Fibroblast of skin of right biceps (primary cell): ENCODE measurements around the gene WDCP.
"Not testable (repeated sequence)": the region's sequence is repeated elsewhere in the genome, so short reads cannot be mapped to it uniquely, and the experiment has no call there.

Experiments
- DNase-seq: peaks from one replicate; pipeline ENCODE4 v3.0.0-alpha.2; 2013

WDCP gene

GRCh38 chr2:24058564-24059271 is 11.5 kb upstream of the WDCP start:
- no peak for DNase-seq

GRCh38 chr2:24055750-24056149 is 8.6 kb upstream of the WDCP start:
- DNase-seq = no peak

DNA sequence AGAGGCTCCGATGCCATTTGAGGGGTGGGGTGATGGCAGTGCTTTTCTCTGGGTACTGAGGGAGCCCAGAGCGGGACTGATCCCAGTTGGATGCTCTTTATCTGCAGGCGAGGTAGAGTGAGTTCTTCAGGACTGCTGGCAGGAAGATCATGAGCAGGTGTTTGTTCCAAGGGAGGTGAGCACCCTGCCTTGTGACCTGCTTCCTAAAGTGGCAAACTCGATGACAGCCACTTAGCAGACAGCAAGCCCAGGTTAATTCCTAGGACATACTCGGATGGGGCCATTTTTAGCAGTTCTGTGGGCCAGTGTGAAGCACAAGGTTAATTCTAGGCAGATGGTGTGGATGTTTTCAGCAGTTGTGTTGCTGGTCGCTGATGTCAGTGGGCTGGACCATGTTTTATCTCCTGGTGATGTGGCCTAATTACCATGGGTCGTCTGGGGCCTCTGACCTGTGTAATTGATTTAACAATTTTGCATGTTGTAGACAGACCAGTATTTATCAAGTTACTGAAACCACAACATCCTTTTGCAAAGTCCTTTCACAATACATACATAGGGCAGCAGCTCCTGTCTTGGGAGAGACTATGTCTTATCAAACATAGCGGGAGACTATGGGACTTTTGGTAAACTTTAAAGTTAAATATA is 7.3 kb upstream of the WDCP start:
- no peak for DNase-seq

DNA sequence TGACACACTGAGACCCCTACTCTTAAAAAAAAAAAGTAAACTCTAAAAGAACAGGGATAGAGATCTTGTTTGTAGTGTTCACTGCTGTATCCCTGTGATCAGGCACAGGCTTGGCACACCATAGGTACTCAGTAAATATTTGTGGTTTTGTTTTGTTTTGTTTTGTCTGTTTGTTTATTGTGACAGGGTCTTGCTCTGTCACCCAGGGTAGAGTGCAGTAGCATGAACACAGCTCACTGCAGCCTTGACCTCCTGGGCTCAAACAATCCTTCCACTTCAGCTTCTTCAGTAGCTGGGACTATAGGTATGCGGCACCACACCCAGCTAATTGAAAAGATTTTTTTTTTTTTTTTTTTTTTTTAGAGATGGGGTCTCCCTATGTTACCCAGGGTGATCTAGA is 5.8 kb upstream of the WDCP start:
- no peak for DNase-seq

GRCh38 chr2:24051833-24052232 is 4.6 kb upstream of the WDCP start:
- no peak for DNase-seq

DNA sequence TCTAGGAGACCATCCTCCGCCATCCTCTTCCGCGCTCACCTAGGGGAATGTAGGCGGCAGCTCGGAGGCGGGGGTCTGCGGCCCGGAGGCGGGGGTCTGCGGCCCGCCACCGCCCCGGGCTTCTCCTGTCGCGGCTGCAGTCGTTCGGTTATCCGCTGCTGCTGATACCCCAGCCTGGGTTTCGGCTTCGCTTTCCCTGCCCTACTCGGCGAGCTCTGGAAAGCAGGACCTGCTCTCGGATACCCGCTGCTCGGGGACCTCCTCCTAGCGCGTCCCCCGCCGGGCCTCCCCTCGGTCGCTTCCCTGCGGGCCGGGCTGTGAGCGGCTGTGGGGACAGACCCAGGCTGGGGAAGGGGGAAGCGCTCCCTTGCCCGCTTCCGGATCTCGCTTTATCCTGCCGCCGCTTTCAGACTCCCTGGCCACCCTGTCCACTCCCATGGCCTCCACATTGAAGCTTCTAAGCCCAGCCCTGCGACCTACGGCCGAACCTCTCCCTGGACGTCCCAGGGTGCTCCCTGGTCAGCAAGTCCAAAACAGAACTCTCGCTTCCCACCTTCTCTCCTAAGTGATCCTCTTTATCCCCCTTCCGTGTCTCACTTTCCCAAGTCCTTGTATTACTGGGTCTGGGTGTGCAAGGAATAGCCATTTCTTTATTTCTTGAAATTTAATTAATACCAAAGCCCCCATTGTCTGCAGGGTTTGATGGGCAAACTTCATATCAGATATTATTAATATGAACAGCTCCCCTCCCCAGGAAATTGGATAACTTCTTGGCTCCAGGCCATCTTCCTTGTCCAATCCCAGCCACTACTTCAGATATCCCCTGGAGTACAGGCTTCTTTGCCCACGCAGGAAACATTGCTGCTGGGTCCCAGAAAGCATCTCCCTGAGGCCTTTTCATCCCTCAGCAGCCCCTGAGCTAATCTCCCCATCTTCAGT is 3.1 kb upstream of the WDCP start:
- no peak for DNase-seq

DNA sequence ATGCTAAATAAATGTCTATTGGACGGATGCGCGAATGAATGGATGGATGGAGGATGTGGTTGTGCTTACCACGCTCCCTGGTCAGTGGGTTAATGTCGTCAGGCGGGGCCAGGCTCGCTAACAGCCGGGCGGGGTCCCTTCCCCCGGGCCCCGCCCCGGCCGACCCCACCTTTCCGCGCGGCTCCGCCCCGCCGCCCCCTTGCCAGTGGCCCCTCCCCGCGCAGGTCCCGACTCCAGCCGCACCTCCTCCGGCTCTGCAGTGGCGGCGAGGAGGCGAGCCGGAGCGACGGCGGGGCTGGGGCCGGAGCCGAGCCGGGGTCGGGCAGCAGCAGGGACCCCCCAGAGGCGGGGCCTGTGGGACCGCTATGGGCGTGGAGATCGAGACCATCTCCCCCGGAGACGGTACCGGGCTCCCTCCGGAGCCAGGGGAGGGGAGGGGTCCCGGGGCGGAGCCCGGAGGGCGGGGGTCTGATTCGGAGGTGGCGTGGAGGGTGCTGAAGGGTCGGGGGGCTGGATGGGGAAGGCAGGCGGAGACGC is 2.4 kb upstream of the WDCP start, which contains the start of gene FKBP1B:
Gene FKBP1B (plus strand): TSS at position 257 of the 537 bp plus-strand sequence. CDS start 109 bp downstream, at position 366.
- peak; percentile 43 for DNase-seq

DNA sequence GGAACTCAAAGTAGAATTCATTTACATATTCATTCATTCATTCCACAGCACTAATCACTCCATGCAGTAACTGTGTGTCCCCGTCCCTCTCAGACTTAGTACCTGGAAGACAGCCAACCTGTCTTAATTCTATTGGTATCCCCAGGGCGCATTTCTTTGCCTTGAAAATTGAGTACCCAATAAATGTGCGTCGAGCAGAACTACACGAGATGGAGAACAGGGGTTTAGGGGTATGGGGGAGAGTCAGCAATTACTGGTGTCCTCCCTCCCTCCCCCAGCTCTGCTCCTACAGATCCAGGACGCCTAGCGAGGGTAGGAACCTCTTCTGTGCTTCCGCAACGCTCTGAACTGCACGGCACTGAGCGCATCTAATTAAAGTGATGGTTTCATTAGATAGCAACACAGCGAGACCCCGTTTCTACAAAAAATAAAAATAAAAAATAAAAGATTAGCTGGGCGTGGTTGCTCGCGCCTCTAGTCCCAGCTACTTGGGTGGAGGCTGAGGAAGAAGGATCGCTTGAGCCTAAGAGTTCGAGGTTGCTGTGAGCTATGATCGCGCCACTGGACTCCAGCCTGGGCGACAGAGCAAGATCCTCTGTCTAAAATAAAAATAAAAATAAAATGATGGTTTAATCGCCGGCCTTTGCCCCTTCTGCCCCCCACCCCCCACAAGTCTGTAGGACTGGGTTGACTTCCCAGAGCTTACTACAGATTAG is 1.7 kb upstream of the WDCP start:
- DNase-seq = no peak

- DNase-seq = no peak
Observed at GRCh38 chr2:24047703-24048033, 477 bp upstream of the WDCP start.

DNA sequence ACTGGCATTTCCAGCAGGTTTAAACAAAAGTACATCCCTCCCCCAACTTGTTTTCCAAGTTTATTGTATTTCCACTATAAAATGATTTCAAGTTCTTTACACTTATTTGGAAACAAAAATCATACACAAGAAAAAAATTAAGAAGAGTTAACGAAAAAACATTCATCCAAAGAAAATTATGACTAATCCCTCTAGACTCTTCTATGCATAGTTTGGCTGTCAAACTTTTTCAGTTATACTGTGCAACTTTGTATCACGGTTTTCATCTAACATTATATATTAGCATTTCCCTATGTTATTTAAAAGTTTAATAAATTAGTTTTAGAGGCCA is 627 bp downstream of the WDCP start:
- no peak for DNase-seq

DNA sequence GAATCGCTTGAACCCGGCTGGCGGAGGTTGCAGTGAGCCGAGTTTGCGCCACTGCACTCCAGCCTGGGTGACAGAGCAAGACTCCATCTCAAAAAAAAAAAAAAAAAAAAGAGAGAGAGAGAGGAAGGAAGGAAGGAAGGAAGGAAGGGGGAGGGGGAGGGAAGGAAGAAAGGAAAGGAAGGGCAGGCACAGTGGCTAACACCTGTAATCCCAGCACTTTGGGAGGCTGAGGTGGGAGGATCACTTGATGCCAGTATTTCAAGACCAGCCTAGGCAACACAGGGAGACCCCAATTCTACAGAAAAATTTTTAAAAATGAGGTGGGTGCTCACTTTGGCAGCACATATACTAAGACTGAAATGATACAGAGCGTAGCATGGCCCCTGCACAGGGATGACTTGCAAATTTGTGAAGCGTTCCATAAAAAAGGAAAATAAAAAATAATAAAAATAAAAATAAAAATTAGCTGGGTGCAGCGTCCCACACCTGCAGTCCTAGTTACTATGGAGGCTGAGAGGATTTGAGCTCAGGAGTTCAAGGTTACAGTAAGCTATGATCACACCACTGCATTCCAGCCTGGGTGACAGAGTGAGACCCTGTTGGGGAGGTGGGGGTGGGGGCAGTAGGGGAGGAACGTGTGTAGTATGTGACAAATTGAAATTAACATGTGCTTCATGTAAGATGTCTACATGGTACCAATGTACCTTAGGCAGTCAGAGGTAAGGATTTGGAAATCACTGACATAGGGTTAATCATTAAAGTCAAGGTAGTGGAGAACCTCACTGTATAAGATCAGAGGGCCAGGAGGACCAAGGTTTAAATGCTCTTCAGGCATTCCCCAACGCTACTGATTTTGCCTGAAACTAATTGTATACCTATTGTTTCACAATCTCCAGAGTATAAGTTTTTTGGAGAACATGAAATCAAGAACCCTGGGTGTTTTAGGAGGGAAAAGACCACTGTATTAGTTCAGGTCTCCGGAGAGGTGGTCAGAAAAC is 1.4 kb downstream of the WDCP start:
- DNase-seq = no peak

DNA sequence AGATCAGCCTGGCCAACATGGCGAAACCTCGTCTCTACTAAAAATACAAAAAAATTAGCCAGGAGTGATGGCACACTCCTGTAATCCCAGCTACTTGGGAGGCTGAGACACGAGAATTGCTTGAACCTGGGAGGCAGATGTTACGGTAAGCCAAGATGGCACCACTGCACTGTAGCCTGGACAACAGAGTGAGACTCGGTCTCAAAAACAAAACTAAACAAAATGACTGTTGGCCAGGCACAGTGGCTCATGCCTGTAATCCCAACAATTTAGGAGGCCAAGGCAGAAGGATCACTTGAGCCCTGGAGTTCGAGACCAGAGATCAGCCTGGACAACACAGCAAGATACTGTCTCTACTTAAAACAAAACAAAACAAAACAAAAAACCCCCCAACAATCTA is 4.1 kb downstream of the WDCP start:
- not testable (repeated sequence) for DNase-seq

DNA sequence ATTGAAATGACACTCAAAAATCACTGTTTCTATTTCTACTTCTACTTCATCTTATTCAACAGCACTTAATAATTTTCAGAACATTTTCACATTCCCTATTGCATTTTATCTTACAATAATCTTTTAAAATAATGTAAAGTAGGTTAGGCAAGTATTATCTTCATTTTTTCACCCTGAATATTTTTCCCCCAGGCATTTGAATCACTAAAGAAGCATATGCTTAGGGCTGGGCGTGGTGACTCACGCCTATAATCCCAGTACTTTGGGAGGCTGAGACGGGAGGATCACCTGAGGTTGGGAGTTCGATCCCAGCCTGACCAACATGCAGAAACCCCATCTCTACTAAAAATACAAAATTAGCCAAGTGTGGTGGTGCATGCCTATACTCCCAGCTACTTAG is 6.7 kb downstream of the WDCP start:
- DNase-seq = no peak

GRCh38 chr2:24038786-24039499 is 8.2 kb downstream of the WDCP start:
- no peak for DNase-seq

- DNase-seq = no peak
Observed at GRCh38 chr2:24026233-24026632, 21.0 kb downstream of the WDCP start.

- no peak for DNase-seq
Observed at GRCh38 chr2:24024996-24025663, 22.1 kb downstream of the WDCP start.

GRCh38 chr2:24024018-24024417 is 23.2 kb downstream of the WDCP start:
- DNase-seq = peak; percentile 34

- no peak for DNase-seq
Observed at GRCh38 chr2:24022975-24023575, 24.1 kb downstream of the WDCP start.

- no peak for DNase-seq
Observed at GRCh38 chr2:24022324-24022974, 24.7 kb downstream of the WDCP start.
